IPS-20b (cell line): Measurements from ENCODE around the gene ATAT1.

Source experiments
- H3K27ac ChIP-seq: one replicate; pipeline ENCODE4 v1.5.1; 2013; ENCODE audit warnings: low read length
- H3K27me3 ChIP-seq: 2 replicates; pipeline ENCODE4 v1.6.1; 2013; ENCODE audit warnings: mild to moderate bottlenecking, low read length, inconsistent platforms; ENCODE audit not compliant: insufficient read depth
- H3K36me3 ChIP-seq: 2 replicates; pipeline ENCODE4 v1.6.1; 2013; ENCODE audit warnings: low read depth, mild to moderate bottlenecking, inconsistent platforms, low read length, moderate library complexity; ENCODE audit not compliant: insufficient read depth
- H3K4me1 ChIP-seq: 2 replicates; pipeline ENCODE4 v1.6.1; 2013; ENCODE audit warnings: mild to moderate bottlenecking, control low read depth, inconsistent platforms, low read length, moderate library complexity; ENCODE audit not compliant: insufficient read depth
- H3K4me3 ChIP-seq: 2 replicates; pipeline ENCODE4 v1.5.1; 2013; ENCODE audit warnings: mild to moderate bottlenecking, low read length, inconsistent platforms
- H3K9ac ChIP-seq: 2 replicates; pipeline ENCODE4 v1.6.1; 2013; ENCODE audit warnings: low read depth, mild to moderate bottlenecking, inconsistent platforms, low read length, moderate library complexity
- H3K9me3 ChIP-seq: 2 replicates; pipeline ENCODE4 v1.6.1; 2013; ENCODE audit warnings: mild to moderate bottlenecking, low read depth, low read length, inconsistent platforms; ENCODE audit not compliant: insufficient read depth

ATAT1 gene

GRCh38 chr6:30683183-30683979 lies 56.7 kb downstream of the ATAT1 start:
- H3K4me3 ChIP-seq = peak overlapping the region; percentile 50
- no peaks in the 10 kb centered on the region for H3K9me3 ChIP-seq
- peak overlapping the region; percentile 32 for H3K27ac ChIP-seq
- H3K9ac ChIP-seq = peak overlapping the region; percentile 69; the same call in 1 of the 2 replicates
- H3K4me1 ChIP-seq = peaks cover 37% of the 10 kb centered on the region; the same call in 1 of the 2 replicates
- no peaks in the 10 kb centered on the region for H3K27me3 ChIP-seq
- H3K36me3 ChIP-seq = peaks cover 3% of the 10 kb centered on the region; the same call in 1 of the 2 replicates

- Histone ChIP-seq H3K9ac (peak overlapping the region; percentile 69; the same call in 1 of the 2 replicates), H3K27ac (no peak overlapping the region), H3K9me3 (no peaks in the 10 kb centered on the region), H3K4me1 (peaks cover 37% of the 10 kb centered on the region; the same call in 1 of the 2 replicates), H3K27me3 (no peaks in the 10 kb centered on the region), H3K36me3 (no peaks in the 10 kb centered on the region), H3K4me3 (peak overlapping the region; percentile 50; the same call in 1 of the 2 replicates)
Measured at GRCh38 chr6:30683980-30684338, 57.3 kb downstream of the ATAT1 start.

GRCh38 chr6:30684386-30685156 lies 57.9 kb downstream of the ATAT1 start:
- Histone ChIP-seq H3K4me1 (peaks cover 35% of the 10 kb centered on the region; the same call in 1 of the 2 replicates), H3K27ac (no peak overlapping the region), H3K9ac (peak overlapping the region; percentile 69; the same call in 1 of the 2 replicates), H3K36me3 (no peaks in the 10 kb centered on the region), H3K27me3 (no peaks in the 10 kb centered on the region), H3K9me3 (no peaks in the 10 kb centered on the region), H3K4me3 (peak overlapping the region; percentile 50; the same call in 1 of the 2 replicates)

- no peaks in the 10 kb centered on the region for H3K36me3 ChIP-seq
- no peak overlapping the region for H3K27ac ChIP-seq
- H3K4me1 ChIP-seq = peaks cover 38% of the 10 kb centered on the region
- H3K4me3 ChIP-seq = peak overlapping the region; percentile 82
- no peaks in the 10 kb centered on the region for H3K9me3 ChIP-seq
- no peak overlapping the region; the same call in 1 of the 2 replicates for H3K9ac ChIP-seq
- no peaks in the 10 kb centered on the region for H3K27me3 ChIP-seq
Measured at GRCh38 chr6:30685157-30686008, 58.7 kb downstream of the ATAT1 start.

GRCh38 chr6:30686009-30686907 lies 59.6 kb downstream of the ATAT1 start, which contains the start of gene PPP1R18:
PPP1R18 (minus strand) TSS chr6:30686645; CDS start chr6:30686018, 627 bp downstream.
- peaks cover 38% of the 10 kb centered on the region for H3K4me1 ChIP-seq
- no peaks in the 10 kb centered on the region for H3K36me3 ChIP-seq
- peak within 1 kb of the TSS; percentile 82 for H3K4me3 ChIP-seq
- no peaks in the 10 kb centered on the region for H3K27me3 ChIP-seq
- H3K9ac ChIP-seq = peak within 1 kb of the TSS; percentile 80
- H3K27ac ChIP-seq = peak within 1 kb of the TSS; percentile 44
- no peaks in the 10 kb centered on the region for H3K9me3 ChIP-seq

GRCh38 chr6:30686908-30687658 lies 60.4 kb downstream of the ATAT1 start:
- no peaks in the 10 kb centered on the region for H3K36me3 ChIP-seq
- H3K27me3 ChIP-seq = no peaks in the 10 kb centered on the region
- H3K4me3 ChIP-seq = peak overlapping the region; percentile 82
- peak overlapping the region; percentile 44 for H3K27ac ChIP-seq
- peaks cover 42% of the 10 kb centered on the region for H3K4me1 ChIP-seq
- H3K9me3 ChIP-seq = no peaks in the 10 kb centered on the region
- peak overlapping the region; percentile 80 for H3K9ac ChIP-seq

- no peaks in the 10 kb centered on the region for H3K9me3 ChIP-seq
- H3K4me3 ChIP-seq = peak overlapping the region; percentile 82
- H3K27ac ChIP-seq = peak overlapping the region; percentile 44
- H3K9ac ChIP-seq = peak overlapping the region; percentile 80
- H3K36me3 ChIP-seq = no peaks in the 10 kb centered on the region
- peaks cover 34% of the 10 kb centered on the region for H3K4me1 ChIP-seq
- H3K27me3 ChIP-seq = no peaks in the 10 kb centered on the region
Measured at GRCh38 chr6:30687659-30688431, 61.2 kb downstream of the ATAT1 start.

- Histone ChIP-seq H3K36me3 (no peaks in the 10 kb centered on the region), H3K27me3 (no peaks in the 10 kb centered on the region), H3K4me3 (no peak overlapping the region), H3K4me1 (peaks cover 27% of the 10 kb centered on the region), H3K9ac (peak overlapping the region; percentile 80; the same call in 1 of the 2 replicates), H3K27ac (no peak overlapping the region), H3K9me3 (no peaks in the 10 kb centered on the region)
Measured at GRCh38 chr6:30688569-30688968, 61.9 kb downstream of the ATAT1 start.

GRCh38 chr6:30689022-30689865 lies 62.6 kb downstream of the ATAT1 start:
- no peaks in the 10 kb centered on the region for H3K36me3 ChIP-seq
- H3K9me3 ChIP-seq = no peaks in the 10 kb centered on the region
- H3K4me3 ChIP-seq = peak overlapping the region; percentile 92
- H3K4me1 ChIP-seq = peaks cover 23% of the 10 kb centered on the region
- no peak overlapping the region for H3K27ac ChIP-seq
- no peak overlapping the region; the same call in 1 of the 2 replicates for H3K9ac ChIP-seq
- H3K27me3 ChIP-seq = no peaks in the 10 kb centered on the region
